Vagina (tissue), 2 donors: ENCODE results near the gene DST. TPM values are rescaled to one million over a fixed set of nuclear protein-coding genes. Genes with fewer than 3 reads are reported as not detected.
A peak's percentile ranks its signal among the peaks of the same experiment; 100 is the strongest.

Source experiments
- DNase-seq, 2 donors: peaks; one replicate each; pipeline ENCODE4 v3.0.0-alpha.2; 2017; ENCODE audit errors: extremely low spot score in 2 of 2
- H3K27ac ChIP-seq: fragments of 200-600 bp; sonication (generic); one replicate; pipeline ENCODE4 v1.5.1; 2019
- H3K27me3 ChIP-seq: fragments of 200-600 bp; sonication (generic); one replicate; pipeline ENCODE4 v1.5.1; 2019
- H3K36me3 ChIP-seq, 2 donors: fragments of 200-600 bp; sonication (generic); one replicate each; pipeline ENCODE4 v1.5.1; 2017 to 2019
- H3K4me1 ChIP-seq: fragments of 200-600 bp; sonication (generic); one replicate; pipeline ENCODE4 v1.5.1; 2019
- H3K4me3 ChIP-seq, 2 donors: fragments of 200-600 bp; sonication (generic); 1 replicate in 1 of 2; 2 replicates in 1 of 2; pipeline ENCODE4 v1.5.1; 2016 to 2019
- H3K9me3 ChIP-seq: fragments of 200-600 bp; sonication (generic); one replicate; pipeline ENCODE4 v1.5.1; 2019
- CTCF ChIP-seq, 3 experiments: fragments of 450-650 bp in 2 of 3; fragments of 200-600 bp in 1 of 3; sonication (generic) in 1 of 3; IDR thresholded peaks; one replicate each; pipeline ENCODE4 v1.5.1; 2017 to 2019; ENCODE audit warnings: antibody characterized with exemption in 3 of 3, mild to moderate bottlenecking in 2 of 3, moderate library complexity in 2 of 3
- POLR2A ChIP-seq, 2 donors: fragments of 450-650 bp; IDR thresholded peaks; one replicate each; pipeline ENCODE4 v1.6.1; 2017; ENCODE audit warnings: antibody characterized with exemption in 2 of 2, mild to moderate bottlenecking in 2 of 2, moderate library complexity in 2 of 2
- POLR2AphosphoS5 ChIP-seq, 2 donors: sonication (generic); formaldehyde crosslinking; IDR thresholded peaks; one replicate each; pipeline ENCODE4 v1.9.0; 2017; ENCODE audit warnings: antibody characterized with exemption in 2 of 2, mild to moderate bottlenecking in 2 of 2, low read depth in 1 of 2; ENCODE audit not compliant: insufficient read depth in 1 of 2
- intact Hi-C: fragments of 100-400 bp; cut with DNase I; formaldehyde crosslinking; loops from one replicate; pipeline ENCODE4 v1.15.1; 2023
- total RNA-seq: library from RNA; depleted of rRNA; stranded (reverse); fragments of >200 nt; gene quantifications from one replicate; pipeline ENCODE4 v1.2.3, GENCODE V29; 2016

DST gene
- total RNA-seq, 1 donor from 2014 or later, result 460 TPM

GRCh38 chr6:56549014-56549413 is 93.7 kb downstream of the DST start:
- DNase-seq, result no peak
- intact Hi-C loops, result loop anchor here (5.0 kb wide), 1 partner anchor 177 kb away; no protein-coding TSS in a partner anchor
- no peaks in the 10 kb centered on the region for H3K27me3 ChIP-seq
- H3K36me3 ChIP-seq, result no peaks in the 10 kb centered on the region
- H3K4me1 ChIP-seq, result peaks cover 40% of the 10 kb centered on the region
- no peaks in the 10 kb centered on the region for H3K9me3 ChIP-seq
- no peak for TF ChIP-seq POLR2A (IDR thresholded peaks at IDR 0.05)
- peak in 2 of 3 experiments; percentile 47 to 48 for TF ChIP-seq CTCF (IDR thresholded peaks at IDR 0.05)
- no peak for TF ChIP-seq POLR2AphosphoS5 (IDR thresholded peaks at IDR 0.05; ENCODE audit: insufficient read depth in 1 of 2, low read depth in 1 of 2)
- H3K27ac ChIP-seq, result peak overlapping the region; percentile 71
- H3K4me3 ChIP-seq, result no peak overlapping the region

- intact Hi-C loops, result loop anchor here (5.0 kb wide), 1 partner anchor 175 kb away; no protein-coding TSS in a partner anchor
Observed at GRCh38 chr6:56547687-56548086, 95.0 kb downstream of the DST start.

GRCh38 chr6:56542364-56543331 is 100.0 kb downstream of the DST start:
- H3K36me3 ChIP-seq, result no peaks in the 10 kb centered on the region
- H3K9me3 ChIP-seq, result no peaks in the 10 kb centered on the region
- H3K4me1 ChIP-seq, result peaks cover 19% of the 10 kb centered on the region
- TF ChIP-seq POLR2AphosphoS5 (IDR thresholded peaks at IDR 0.05; ENCODE audit: insufficient read depth in 1 of 2, low read depth in 1 of 2) (peak; percentile 93 to 98), POLR2A (IDR thresholded peaks at IDR 0.05) (peak; percentile 42 to 82), CTCF (IDR thresholded peaks at IDR 0.05) (peak in 2 of 3 experiments; percentile 36 to 39)
- peak overlapping the region; percentile 94 for H3K27ac ChIP-seq
- DNase-seq, result peak; percentile 96 to 99
- H3K4me3 ChIP-seq, result peak overlapping the region; percentile 62 to 66
- no peaks in the 10 kb centered on the region for H3K27me3 ChIP-seq
- intact Hi-C loops, result no loop called here

More at GRCh38 chr6:56547687-56548086, 95.0 kb downstream of the DST start:
- H3K9me3 ChIP-seq, result no peaks in the 10 kb centered on the region
- peak overlapping the region; percentile 71 for H3K27ac ChIP-seq
- peaks cover 44% of the 10 kb centered on the region for H3K4me1 ChIP-seq
- DNase-seq, result no peak
- H3K4me3 ChIP-seq, result no peak overlapping the region
- TF ChIP-seq POLR2A (IDR thresholded peaks at IDR 0.05) (no peak), POLR2AphosphoS5 (IDR thresholded peaks at IDR 0.05; ENCODE audit: insufficient read depth in 1 of 2, low read depth in 1 of 2) (no peak), CTCF (IDR thresholded peaks at IDR 0.05) (no peak)
- H3K36me3 ChIP-seq, result no peaks in the 10 kb centered on the region
- no peaks in the 10 kb centered on the region for H3K27me3 ChIP-seq

- Histone ChIP-seq H3K27me3 (no peaks in the 10 kb centered on the region), H3K36me3 (no peaks in the 10 kb centered on the region), H3K9me3 (no peaks in the 10 kb centered on the region), H3K27ac (peak overlapping the region; percentile 94), H3K4me3 (peak overlapping the region; percentile 62 to 66), H3K4me1 (peaks cover 25% of the 10 kb centered on the region)
- TF ChIP-seq CTCF (IDR thresholded peaks at IDR 0.05) (no peak), POLR2A (IDR thresholded peaks at IDR 0.05) (no peak), POLR2AphosphoS5 (IDR thresholded peaks at IDR 0.05; ENCODE audit: insufficient read depth in 1 of 2, low read depth in 1 of 2) (no peak)
- DNase-seq, result no peak
- intact Hi-C loops, result no loop called here
Observed at GRCh38 chr6:56541741-56542360, 100.8 kb downstream of the DST start.
